Measurements from ENCODE around the gene MRPS34.
"Not testable (repeated sequence)": the region's sequence is repeated elsewhere in the genome, so short reads cannot be mapped to it uniquely, and the experiment has no call there.

MRPS34 gene

DNA sequence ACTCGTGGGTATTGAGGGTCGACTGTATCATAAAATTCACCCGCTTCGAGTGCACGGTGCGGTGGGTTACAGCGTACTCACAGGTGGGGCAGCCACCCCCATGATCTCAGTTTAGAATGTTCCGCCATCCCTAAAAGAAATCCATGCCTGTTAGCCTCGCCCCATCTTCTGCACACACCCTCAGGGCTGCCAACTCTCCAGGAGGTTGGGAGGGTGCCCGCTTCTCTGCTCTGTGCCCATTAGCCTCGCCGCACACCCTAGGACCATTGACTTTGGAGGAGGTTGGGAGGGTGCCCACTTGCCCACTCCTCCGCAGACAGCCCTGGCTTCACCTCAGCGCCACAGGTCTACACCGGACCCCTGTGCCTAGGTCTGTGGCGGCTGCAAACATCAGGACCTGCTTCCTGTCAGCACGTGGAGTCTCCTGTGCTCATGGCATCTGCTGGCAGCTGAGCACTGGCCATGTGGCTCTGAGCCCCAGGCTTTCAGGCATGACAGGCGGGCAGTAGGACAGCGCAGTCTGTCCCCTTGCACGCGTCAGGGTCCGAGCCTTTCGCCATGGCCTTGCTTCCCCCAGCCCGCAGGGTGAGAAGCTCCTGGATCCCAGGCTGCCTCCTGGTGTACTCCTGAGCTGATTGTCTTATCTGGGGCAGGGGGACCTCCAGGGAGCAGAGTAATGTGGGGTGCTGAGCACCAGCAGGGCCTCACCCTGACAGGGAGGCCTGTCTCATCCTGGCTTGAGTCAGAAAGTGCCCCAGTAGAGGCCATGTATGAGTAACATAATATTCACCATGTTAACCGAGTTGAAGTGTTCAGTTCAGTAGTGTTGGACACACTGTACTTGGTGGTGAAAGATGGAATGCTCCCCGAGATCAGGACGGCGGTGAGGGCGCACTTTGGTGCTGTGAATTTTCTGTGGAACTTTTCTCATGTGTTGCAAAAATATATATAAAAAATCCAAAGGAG lies 23.5 kb downstream of the MRPS34 start:
- DNase-seq (ENCODE audit: low spot score), result no peak

DNA sequence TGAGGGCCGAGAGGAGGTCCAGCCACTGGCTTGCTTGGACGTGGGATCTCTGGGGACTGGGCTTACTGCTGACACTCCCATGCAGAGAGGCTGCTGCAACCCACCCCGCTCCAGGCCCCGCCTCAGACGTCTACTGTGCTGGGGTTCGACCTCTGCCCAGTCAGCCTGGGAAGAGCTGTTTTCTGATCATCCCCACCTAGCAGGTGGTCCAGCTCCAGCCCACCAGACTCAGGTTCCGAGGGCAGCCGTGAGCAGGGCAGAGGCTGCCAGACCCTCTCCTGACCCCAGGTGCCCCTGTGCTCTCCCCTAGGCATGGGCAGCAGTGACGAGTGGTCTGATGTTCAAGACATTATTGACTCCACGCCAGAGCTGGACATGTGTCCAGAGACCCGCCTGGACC lies 25.0 kb downstream of the MRPS34 start:
- no peak for DNase-seq (ENCODE audit: low spot score)

DNA sequence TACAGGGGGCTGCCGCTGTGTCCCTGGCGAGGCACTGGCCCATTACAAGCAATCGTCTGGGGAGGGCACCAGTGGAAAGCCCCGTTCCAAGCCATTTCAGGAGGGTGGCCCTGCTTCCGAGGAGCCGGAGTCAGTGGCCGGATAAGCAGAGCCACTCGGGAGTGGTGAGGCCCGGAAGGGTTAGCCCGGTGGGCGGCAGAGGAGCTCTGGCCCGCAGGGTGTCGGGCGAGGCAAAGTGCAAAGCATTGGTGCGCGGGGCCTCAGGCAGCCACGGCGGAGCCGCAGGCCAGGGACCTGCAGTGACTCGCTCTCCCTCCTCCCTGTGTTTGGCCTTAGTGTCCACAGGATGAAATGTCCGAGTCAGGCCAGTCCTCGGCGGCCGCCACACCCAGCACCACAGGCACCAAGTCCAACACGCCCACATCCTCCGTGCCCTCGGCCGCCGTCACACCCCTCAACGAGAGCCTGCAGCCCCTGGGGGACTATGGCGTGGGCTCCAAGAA lies 26.2 kb downstream of the MRPS34 start:
- DNase-seq (ENCODE audit: low spot score), result no peak

DNA sequence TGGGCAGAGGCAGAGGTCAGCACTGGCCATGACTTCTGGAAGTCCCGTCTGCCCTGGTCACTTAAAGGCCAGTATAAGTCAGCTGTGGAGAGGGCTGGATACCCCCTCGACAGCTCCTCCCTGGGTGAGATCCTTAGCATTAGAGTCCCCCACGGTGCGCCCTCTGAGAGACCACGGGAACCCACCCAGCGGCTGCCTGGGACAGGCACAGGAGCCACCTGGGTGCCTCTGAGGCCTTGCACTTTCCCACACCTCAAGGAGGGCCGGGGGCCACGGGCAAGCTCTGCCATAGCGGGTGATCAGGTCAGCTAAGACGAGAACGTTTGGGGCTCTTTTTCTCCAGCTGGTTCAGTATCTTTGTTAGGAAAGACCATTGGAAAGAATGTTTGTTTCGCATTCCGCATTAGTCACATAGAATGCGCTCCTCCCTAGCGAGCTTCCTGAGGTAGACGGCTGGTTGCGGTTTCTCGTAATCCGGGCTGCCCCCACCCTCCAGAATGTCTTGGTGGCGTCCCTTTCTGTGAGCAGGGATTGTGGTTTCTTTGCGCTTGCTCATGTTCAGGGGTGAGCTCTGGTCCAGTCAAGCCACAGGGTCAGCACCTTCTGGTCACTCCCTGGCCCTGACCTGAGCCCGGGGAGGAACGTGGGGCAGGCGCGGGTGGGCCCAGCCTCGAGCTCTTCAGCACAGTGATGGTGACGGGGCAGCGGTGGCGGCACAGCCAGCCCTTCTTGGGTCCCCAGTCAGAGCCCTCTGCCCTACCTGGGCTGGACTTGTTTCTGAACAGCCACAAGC lies 26.8 kb downstream of the MRPS34 start:
- no peak for DNase-seq (ENCODE audit: low spot score)

DNA sequence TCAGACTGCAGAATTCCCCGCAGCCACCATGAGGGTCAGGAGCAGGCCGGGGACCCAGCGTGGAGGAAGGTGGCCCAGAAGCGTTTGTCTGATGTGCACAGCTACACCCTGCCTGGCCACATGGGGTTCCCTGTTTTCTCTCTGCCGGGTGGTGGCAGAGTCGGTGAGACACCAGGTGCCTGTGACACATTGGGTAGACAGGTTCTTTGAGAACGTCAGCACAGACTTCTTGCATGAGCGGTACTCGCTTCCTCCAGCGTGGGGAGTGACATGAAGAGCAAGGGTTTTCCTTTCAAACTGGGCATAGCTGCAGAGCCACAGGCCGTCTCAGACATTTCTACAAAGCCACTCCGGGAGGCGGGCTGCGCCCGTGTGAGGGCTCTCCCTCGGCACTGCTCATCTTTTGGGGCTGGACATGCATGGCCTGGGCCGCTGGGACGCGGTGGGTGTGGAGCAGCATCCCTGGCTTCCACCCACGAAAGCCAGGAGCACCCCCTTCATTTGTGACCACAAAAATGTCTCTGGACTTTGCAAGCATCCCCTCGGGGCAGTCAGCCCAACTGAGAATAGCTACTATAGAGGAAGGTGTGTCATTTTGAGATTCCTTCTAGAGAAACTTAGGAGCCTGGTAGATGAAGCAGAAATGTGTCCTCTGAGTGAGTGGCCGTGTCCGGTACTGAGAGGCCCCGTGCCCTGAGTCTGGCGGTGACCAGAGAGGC lies 27.6 kb downstream of the MRPS34 start:
- no peak for DNase-seq (ENCODE audit: low spot score)

DNA sequence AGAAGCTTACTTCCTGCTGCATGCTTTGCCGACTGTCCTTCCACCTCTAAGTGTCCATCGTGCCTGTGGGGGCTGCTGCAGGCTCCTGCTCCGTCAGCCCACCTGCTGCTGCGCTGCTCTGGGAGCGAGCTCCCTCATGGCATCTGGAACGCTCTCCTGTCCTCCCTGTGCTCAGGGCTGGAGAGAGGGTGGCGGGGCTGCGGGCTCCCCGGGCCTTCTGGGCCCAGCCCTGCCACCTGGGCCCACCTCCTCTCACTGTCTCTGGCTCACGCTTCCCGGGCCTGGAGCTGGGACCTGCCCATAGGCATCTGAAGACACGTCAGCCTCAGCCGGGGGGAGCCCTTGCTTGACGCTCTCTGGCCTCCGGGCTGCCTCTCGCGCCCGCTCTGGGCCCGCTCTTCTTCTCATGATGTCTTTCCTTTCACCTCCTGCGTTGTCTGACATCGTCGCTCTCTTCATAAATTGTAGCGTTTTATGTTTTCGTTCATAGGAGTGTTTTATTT lies 28.5 kb downstream of the MRPS34 start:
- no peak for DNase-seq (ENCODE audit: low spot score)

DNA sequence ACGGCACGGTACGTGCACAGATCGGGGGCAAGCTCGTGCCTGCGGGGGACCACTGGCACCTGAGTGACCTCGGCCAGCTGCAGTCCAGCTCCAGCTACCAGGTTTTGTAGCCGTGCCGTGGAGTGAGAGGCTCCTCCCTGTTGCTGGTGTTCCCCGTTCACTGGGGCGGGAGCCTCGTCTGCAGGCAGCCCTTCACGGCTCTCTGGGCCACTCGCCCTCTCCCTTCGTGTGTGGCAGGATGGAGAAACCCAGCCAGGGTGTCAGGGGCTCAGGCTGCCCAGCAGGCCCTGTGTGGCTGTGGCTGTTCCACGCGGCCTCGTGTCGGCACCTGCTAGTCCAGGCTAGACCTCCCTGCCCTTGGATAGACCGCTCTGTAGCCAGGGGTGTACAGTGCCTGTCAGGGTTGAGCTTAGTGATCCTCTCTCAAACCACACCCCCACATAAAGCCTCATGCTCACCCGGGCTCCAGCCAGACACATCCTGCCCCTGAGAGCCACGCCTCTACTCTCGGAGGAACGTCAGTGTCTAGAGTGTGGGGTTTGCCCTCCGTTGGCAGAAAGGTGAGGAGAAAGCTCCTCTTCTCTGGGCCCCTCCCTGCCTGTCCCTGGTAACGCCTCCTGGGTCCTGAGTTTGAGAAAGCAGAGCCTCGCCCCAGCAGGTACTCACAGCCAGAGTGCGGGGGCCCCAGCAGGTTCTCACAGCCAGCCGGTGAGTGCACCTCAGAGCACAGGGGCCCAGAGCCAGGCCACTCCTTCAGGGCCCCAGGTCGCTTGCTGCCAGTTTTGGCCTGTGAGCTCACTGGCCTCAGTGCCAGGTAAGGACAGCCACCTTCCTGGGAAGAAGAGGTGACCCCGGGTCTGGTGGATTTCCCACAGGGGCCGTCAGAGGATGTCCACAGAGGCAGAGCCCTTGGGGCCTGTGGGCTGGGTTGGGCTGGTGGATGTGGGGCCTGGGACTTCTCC lies 29.3 kb downstream of the MRPS34 start:
- DNase-seq (ENCODE audit: low spot score), result no peak

DNA sequence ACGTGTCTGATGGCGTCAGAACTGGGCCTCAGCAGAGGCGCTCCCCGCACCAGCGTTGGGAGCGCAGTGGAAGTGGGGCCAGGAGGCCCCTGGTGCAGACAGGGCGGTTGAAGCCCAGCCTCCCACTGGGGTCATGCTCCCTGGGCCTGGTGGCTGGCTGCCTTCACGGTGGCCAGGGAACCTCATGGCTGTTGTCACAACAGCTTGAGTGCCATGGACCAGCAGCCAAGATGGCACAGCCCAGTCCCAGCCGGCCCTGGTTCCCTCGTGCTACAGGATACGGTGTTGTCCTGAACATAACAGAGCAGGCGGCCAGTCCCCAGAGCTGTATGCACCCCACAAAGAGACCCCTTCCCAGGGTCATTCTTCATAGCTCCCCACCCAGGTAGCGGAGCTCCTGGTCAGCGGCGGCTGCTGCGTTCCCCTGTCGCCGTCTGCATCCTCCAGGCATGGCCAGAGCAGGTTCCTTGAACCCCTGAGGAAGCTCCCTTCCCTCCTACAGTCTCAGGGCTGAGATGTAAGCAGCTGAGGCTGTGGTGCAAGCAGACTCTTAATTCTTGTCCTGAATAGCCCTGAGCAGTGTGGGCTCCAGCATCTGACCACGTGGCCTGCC lies 31.3 kb downstream of the MRPS34 start:
- DNase-seq (ENCODE audit: low spot score), result no peak

DNA sequence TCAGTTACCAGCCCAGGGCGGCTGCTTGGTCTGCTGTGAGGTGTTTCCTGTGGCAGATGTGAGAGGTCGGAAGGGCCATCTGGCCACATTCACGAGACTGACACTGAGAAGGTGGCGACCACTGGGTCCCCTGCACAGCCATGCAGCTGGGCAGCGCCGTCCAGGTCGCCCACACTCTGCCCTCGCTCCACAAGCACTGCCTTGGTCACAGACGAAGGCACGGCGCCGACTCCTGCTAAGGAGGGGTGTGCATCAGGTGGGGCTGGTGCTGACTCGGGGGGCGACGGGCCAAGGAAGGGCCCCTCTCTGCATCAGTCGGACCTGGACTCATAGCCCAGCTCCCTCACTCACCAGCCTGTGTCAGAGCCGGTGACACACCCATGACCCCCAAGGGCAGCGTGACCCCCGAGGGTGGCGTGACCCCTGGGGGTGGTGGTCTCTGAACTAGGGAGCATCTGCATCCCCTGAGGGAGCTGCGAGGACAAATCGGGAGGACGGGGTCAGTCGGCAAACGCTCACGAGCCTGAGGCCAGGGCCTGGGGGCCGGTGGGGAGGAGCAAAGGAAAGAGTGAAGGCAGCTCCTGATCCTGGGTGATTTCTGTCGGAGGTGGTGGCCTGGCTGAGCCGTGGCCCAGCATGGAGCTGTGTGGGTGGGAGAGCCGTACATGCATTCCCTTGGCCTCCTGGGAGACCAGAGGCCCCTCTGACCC lies 32.0 kb downstream of the MRPS34 start:
- DNase-seq (ENCODE audit: low spot score), result no peak

DNA sequence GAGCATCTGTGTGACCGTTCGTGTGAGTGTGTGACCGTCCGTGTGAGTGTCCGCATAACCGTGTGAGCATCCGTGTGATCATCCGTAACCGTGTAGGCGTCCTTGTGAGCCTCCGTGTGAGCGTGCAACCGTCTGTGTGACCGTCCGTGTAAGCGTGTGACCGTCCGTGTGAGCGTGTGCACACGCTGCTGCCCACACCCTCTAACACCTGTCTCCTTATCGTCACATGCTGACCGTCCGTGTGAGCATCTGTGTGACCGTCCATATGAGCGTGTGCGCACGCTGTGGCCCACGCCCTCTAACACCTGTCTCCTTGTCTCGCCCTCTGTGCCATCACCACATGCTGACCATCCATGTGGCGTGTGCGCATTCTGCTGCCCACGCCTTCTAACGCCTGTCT lies 32.7 kb downstream of the MRPS34 start:
- no peak for DNase-seq (ENCODE audit: low spot score)

DNA sequence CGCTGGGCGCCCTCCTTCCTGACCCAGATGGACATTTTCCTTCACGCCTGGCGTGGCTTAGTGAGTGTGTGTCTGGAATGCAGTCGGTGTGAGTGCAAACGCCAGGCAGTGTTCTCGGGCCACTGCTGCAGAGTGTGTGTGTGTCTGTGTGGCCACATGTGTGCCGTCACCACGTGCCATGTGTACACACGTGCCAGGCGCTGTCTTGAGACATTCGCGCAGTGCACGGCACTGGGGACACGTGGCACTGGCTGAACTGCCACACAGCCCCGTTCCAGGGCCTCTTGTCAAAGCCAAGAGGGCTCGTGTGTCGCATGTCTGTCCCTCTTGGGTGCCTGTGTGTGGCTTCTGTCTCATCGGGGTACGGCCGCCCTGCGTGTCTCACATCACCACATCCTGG lies 38.1 kb downstream of the MRPS34 start:
- DNase-seq (ENCODE audit: low spot score), result no peak

DNA sequence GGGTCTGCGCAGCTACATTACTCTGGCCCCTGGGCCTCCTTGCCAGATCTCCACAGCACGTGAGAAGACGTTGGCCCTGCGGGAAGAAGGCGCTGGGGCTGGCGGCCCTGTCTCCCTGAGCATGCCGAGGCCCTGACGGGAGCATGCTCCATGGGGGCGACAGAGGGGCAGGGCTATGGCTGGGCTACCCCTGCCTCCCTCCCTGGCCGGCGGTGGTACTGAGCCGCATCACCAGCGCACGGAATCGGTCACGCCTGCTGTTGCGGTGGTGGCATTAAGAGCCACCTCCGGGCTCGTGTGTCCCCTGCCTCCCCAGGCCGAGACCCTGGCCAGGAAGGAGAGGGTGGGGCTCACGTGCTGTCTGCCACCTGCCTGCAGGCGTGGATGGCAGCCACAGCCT lies 38.8 kb downstream of the MRPS34 start:
- DNase-seq (ENCODE audit: low spot score), result no peak

DNA sequence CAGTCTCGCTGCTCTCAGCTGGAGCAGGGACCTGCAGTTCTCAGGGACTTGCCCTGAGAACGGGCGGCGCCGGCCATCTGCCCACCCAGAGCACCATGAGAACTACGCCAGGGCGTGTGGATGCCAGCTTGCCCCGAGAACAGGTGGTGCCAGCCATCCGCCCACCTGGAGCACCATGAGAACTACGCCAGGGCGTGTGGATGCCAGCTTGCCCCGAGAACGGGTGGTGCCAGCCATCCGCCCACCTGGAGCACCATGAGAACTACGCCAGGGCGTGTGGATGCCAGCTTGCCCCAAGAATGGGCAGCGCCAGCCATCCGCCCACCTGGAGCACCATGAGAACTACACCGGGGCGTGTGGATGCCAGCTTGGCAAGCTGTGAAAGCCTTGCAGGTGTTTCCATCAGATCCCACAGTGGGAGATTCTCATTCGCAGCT lies 40.4 kb downstream of the MRPS34 start:
- DNase-seq (ENCODE audit: low spot score), result not testable (repeated sequence)

DNA sequence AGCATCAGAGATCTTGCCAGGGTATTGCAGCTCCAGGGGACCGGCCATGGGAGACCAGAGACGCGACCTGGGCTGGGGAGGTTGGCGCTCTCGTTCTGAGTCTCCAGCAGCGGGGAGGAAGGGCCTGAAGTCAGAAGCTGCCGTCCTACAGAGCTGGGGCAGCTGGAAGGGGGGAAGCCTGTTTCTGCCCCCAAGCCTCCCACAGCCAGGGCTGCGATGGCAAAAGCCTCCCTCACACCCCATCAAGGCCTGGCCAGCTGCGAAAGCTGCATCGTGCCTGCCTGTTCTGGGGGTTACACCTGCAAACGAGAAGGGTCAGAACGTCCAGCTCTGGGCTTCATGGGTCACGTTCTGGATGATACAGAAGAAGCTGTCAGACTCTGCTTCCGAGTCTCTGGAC lies 40.9 kb downstream of the MRPS34 start:
- DNase-seq (ENCODE audit: low spot score), result no peak

DNA sequence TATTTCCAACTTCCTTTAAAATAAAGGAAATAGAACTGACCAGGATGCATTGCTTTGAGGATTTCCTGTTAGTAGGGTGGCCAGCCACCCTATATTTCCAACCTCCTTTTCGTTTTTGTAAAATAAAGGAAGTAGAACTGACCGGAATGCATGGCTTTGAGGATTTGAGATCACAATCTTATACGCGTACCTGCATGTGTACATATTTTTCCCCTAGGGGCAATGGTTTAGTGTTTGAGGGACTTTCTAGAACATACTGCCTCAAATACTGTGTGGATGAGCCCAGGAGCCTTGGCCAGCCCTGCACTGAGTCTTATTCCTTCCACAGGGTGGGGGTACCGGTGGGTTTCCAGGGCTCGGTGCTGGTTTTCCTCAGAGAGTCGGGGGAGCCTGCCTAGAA lies 41.3 kb downstream of the MRPS34 start:
- no peak for DNase-seq (ENCODE audit: low spot score)

DNA sequence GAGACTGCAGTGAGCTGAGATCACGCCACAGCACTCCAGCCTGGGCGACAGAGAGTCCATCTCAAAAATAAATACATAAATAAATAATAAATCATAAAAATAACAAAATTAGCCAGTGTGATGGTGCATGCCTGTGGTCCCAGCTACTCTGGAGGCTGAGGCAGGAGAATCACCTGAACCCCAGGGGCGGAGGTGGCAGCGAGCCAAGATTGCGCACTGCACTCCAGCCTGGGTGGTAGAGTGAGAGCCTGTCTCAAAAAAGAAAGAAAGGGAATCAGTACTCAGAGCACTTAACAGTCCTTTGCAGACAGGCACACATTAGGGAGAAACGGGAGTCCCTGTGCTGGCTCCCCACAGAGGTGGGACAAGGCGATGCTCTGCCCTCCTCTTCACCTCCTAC lies 41.9 kb downstream of the MRPS34 start:
- no peak for DNase-seq (ENCODE audit: low spot score)

DNA sequence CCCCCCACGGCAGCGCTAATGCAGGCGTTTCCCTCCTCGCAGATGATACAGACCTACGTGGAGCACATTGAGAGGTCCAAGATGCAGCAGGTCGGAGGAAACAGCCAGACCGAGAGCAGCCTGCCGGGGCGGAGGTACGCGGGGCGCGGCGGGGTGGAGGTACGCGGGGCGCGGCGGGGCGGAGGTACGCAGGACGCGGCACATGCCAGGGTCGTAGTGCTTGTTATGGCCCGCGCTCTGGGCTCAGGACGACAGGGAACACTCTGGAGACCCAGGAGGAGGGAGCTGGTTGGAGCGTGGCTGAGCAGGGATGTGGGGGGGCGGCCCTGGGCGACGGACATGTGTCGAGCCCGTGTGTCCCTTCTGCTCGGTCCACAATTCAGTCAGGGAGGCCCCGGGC lies 43.5 kb downstream of the MRPS34 start:
- DNase-seq (ENCODE audit: low spot score), result no peak

DNA sequence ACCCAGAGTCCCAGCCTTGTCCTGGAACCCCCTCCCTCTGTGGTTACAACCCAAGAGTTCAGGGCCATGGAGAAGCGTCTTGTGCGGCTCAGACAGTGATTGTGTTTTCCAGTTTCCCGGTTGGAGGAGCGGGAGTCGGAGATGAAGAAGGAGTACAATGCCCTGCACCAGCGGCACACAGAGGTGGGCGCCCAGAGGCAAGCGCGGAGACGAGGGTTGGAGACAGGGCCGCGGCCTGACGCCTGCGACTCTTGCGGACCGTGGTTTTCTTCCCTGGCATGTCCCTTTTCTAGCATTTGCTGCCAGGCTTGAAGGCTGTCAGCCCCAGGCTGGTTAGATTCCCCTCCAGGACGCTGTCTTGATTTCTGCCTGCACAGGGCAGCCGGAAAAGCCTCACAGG lies 43.9 kb downstream of the MRPS34 start:
- no peak for DNase-seq (ENCODE audit: low spot score)

DNA sequence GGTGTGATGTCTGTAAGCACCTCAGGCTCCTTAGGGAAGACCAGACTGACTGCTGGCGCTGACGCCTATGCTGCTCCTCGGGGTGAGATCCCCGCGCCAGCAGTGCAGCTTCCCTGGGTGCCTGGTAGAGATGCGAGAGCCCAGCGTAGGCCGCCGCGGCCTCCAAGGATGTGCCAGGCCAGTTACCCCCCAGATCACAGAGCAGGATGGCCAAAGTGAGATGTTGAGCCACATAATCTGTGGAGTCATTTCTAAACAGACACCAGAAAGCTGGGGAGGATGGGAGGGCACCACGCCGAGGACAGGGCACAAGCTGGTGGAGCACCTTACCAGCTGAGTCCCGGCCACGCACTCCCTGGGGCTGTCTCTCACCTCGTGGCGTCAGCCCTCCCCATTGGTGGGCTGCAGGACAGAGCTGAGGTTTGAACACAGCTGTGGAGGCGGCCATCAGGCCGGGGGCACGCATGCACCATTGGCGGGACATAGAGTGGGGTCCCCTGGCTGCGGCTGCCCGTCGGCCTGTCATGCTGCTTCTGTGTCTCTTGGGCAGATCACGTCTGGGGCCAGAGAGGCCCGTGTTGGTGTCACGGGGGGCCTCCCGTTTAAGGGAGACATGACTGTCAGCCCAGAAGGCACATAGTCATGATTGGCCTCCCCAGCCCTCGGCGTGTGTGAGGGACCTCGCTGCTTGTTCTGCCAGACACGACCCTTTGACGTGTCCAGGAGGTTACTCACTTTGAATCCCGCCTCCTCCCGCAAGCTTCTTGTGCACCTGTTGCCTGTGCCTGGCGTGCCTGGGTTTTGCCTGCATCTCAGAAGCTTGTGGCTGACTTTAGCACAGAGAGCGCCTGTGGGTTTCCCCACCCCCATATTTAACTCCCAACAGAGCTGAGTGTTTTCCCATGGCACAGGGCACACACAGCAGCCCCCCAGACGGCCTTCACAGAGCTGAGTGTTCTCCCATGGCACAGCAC lies 45.0 kb downstream of the MRPS34 start:
- DNase-seq (ENCODE audit: low spot score), result no peak
